A673 (cell line): ENCODE data around the gene PIGH.

Experiments used
- EZH2 ChIP-seq: fragments of 200-600 bp; sonication (generic); IDR thresholded peaks from 2 replicates; pipeline ENCODE4 v1.6.1; 2017; ENCODE audit warnings: borderline replicate concordance, low read depth, mild to moderate bottlenecking, mixed read lengths, antibody characterized with exemption, low read length; ENCODE audit not compliant: poor library complexity, severe bottlenecking
- TF ChIP-seq, protein P1 (sequence below): fragments of 300-800, 200-600 bp; sonication (generic); conservative IDR thresholded peaks from 2 replicates; pipeline ENCODE4 v1.5.1; 2017; ENCODE audit warnings: low read depth, mild to moderate bottlenecking, antibody characterized with exemption, low read length, moderate library complexity, mixed read lengths

DNA sequence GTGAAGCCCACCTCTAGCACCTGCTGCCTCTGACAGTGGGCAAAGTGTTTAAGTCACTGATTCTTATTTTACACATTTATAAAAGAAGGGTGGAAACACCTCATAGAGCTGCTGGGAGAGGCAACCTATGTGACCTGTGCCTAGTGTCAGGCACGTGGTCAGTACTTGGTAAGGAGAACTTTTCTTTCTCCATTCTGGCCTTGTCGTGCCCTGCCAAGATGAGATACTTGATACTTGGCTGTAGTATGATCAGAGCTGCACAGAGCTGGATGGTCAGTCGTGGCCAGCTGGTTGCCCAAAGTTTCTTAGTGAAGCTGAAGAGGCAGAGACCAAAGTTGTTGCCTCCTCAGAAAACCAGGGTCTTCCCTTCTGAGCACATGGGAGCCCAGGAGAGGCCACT is 42.4 kb downstream of the PIGH start:
- TF ChIP-seq, protein P1, sequence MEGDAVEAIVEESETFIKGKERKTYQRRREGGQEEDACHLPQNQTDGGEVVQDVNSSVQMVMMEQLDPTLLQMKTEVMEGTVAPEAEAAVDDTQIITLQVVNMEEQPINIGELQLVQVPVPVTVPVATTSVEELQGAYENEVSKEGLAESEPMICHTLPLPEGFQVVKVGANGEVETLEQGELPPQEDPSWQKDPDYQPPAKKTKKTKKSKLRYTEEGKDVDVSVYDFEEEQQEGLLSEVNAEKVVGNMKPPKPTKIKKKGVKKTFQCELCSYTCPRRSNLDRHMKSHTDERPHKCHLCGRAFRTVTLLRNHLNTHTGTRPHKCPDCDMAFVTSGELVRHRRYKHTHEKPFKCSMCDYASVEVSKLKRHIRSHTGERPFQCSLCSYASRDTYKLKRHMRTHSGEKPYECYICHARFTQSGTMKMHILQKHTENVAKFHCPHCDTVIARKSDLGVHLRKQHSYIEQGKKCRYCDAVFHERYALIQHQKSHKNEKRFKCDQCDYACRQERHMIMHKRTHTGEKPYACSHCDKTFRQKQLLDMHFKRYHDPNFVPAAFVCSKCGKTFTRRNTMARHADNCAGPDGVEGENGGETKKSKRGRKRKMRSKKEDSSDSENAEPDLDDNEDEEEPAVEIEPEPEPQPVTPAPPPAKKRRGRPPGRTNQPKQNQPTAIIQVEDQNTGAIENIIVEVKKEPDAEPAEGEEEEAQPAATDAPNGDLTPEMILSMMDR, result no peak
- TF ChIP-seq EZH2, result no peak
